HCT116 (cell line): Measurements from ENCODE around the gene ST6GALNAC5. TPM values are rescaled to one million over a fixed set of nuclear protein-coding genes. Genes with fewer than 3 reads are reported as not detected.
"Not testable (repeated sequence)": the region's sequence is repeated elsewhere in the genome, so short reads cannot be mapped to it uniquely, and the experiment has no call there.

Source experiments
- ATAC-seq: fragments of 200-7000 bp; cut with Tn5 transposase; 2 replicates; pipeline ENCODE4 v1.9.1; 2020; ENCODE audit warnings: mild to moderate bottlenecking, moderate library complexity
- BruUV-seq: library from RNA; stranded (reverse); fragments of 400-500 nt; replicated peaks from 2 replicates; lab custom pipeline; 2021; lab: Mats Ljungman, UMichigan
- CTCF ChIA-PET: fragments of 300-600 bp; sonication (Branson Sonifier 250); formaldehyde crosslinking; loops from one replicate; lab custom pipeline; 2021; ENCODE audit warnings: antibody characterized with exemption; lab: Charles Lee
- POLR2A ChIA-PET: fragments of 300-600, 350-600 bp; sonication (Branson Sonifier 250); formaldehyde crosslinking; loops from one replicate; lab custom pipeline; 2021; ENCODE audit warnings: antibody characterized with exemption; lab: Charles Lee
- RAD21 ChIA-PET, 2 experiments: fragments of 300-600 bp; sonication (Branson Sonifier 250); formaldehyde crosslinking; loops; one replicate each; lab custom pipeline; 2023; ENCODE audit warnings: low total read pairs in 2 of 2; ENCODE audit not compliant: uncharacterized antibody in 2 of 2, unreplicated experiment in 2 of 2, low non-redundant PET in 1 of 2; lab: Charles Lee
- DNase-seq: peaks from one replicate; pipeline ENCODE4 v3.0.0-alpha.2; 2010; ENCODE audit warnings: low read depth, low spot score
- H2AFZ ChIP-seq: fragments of 200-600 bp; shearing (Covaris generic), sonication (generic); 2 replicates; pipeline ENCODE4 v1.6.1; 2017; ENCODE audit warnings: low read depth, mixed run types, mixed read lengths, antibody characterized with exemption, low read length; ENCODE audit not compliant: poor library complexity, severe bottlenecking
- H3K27ac ChIP-seq: 2 replicates; pipeline ENCODE4 v1.5.1; 2012; ENCODE audit warnings: low read depth, low read length
- H3K27me3 ChIP-seq: fragments of 200-600 bp; sonication (generic); 2 replicates; pipeline ENCODE4 v1.6.1; 2016; ENCODE audit warnings: mixed run types, low read length, mixed read lengths; ENCODE audit not compliant: insufficient read depth
- H3K36me3 ChIP-seq, 2 experiments: fragments of 200-500 bp in 1 of 2; fragments of 200-600 bp in 1 of 2; sonication (Bioruptor generic) in 1 of 2; sonication (generic) in 1 of 2; 2 replicates each; pipeline versions ENCODE4 v1.5.1 to v1.6.1; 2014 to 2016; ENCODE audit warnings: low read length in 2 of 2, inconsistent platforms in 1 of 2, mixed read lengths in 1 of 2, mixed run types in 1 of 2; ENCODE audit not compliant: insufficient read depth in 2 of 2, control insufficient read depth in 1 of 2
- H3K4me1 ChIP-seq, 2 experiments: fragments of 200-600 bp in 1 of 2; sonication (generic) in 1 of 2; 2 replicates each; pipeline versions ENCODE4 v1.5.1 to v1.6.1; 2012 to 2017; ENCODE audit warnings: low read length in 2 of 2, inconsistent platforms in 1 of 2, mild to moderate bottlenecking in 1 of 2, mixed read lengths in 1 of 2, mixed run types in 1 of 2, moderate library complexity in 1 of 2; ENCODE audit not compliant: insufficient read depth in 2 of 2, control insufficient read depth in 1 of 2
- H3K4me2 ChIP-seq: fragments of 200-600 bp; sonication (generic); 2 replicates; pipeline ENCODE4 v1.6.1; 2017; ENCODE audit warnings: mixed run types, low read length, mixed read lengths
- H3K4me3 ChIP-seq, 2 experiments: fragments of 200-600 bp in 1 of 2; sonication (generic) in 1 of 2; replicated peaks in 1 of 2; 2 replicates each; pipeline ENCODE4 v1.5.1; 2011 to 2016; ENCODE audit warnings: low read length in 2 of 2, control low read depth in 1 of 2, low read depth in 1 of 2, mild to moderate bottlenecking in 1 of 2, mixed read lengths in 1 of 2, mixed run types in 1 of 2
- H3K79me2 ChIP-seq: fragments of 200-600 bp; sonication (generic); 2 replicates; pipeline ENCODE4 v1.6.1; 2017; ENCODE audit warnings: mild to moderate bottlenecking, mixed run types, low read length, moderate library complexity, mixed read lengths; ENCODE audit not compliant: insufficient read depth
- H3K9ac ChIP-seq: fragments of 200-600 bp; sonication (generic); 2 replicates; pipeline ENCODE4 v1.6.1; 2016; ENCODE audit warnings: low read length, mixed read lengths
- H3K9me2 ChIP-seq: fragments of 200-600 bp; sonication (generic), shearing (Covaris generic); 2 replicates; pipeline ENCODE4 v1.6.1; 2017; ENCODE audit warnings: mixed run types, mild to moderate bottlenecking, moderate library complexity; ENCODE audit not compliant: insufficient read depth
- H3K9me3 ChIP-seq, 2 experiments: fragments of 200-500 bp in 1 of 2; fragments of 200-600 bp in 1 of 2; sonication (Bioruptor generic) in 1 of 2; sonication (generic) in 1 of 2; 2 replicates each; pipeline ENCODE4 v1.6.1; 2014 to 2017; ENCODE audit warnings: low read length in 2 of 2, mixed read lengths in 2 of 2, inconsistent platforms in 1 of 2, low read depth in 1 of 2, mild to moderate bottlenecking in 1 of 2, mixed run types in 1 of 2, moderate library complexity in 1 of 2; ENCODE audit not compliant: control insufficient read depth in 1 of 2, insufficient read depth in 1 of 2
- H4K20me1 ChIP-seq: fragments of 200-600 bp; sonication (generic), shearing (Covaris generic); 2 replicates; pipeline ENCODE4 v1.6.1; 2017; ENCODE audit warnings: mixed run types, mild to moderate bottlenecking, moderate library complexity; ENCODE audit not compliant: insufficient read depth
- SRF ChIP-seq: IDR thresholded peaks from 2 replicates; pipeline ENCODE4 v1.6.1; 2012; ENCODE audit warnings: low read depth
- intact Hi-C: fragments of 100-400 bp; cut with micrococcal nuclease; formaldehyde crosslinking; loops from 2 replicates; pipeline ENCODE4 v1.10.0; 2022
- total RNA-seq: library from RNA; stranded (reverse); gene quantifications from one replicate; pipeline ENCODE4 v1.2.1, GENCODE V29; 2021; ENCODE audit not compliant: unreplicated experiment
- TF ChIP-seq, protein P1 (sequence below), 3 experiments: fragments of 200-600 bp in 1 of 3; sonication (generic) in 1 of 3; IDR thresholded peaks in 2 of 3; conservative IDR thresholded peaks in 1 of 3; 2 replicates each; pipeline ENCODE4 v1.5.1; 2012 to 2017; ENCODE audit warnings: low read depth in 2 of 3, low read length in 2 of 3, antibody characterized with exemption in 1 of 3, borderline replicate concordance in 1 of 3, control low read depth in 1 of 3, mild to moderate bottlenecking in 1 of 3, mixed read lengths in 1 of 3, mixed run types in 1 of 3, moderate library complexity in 1 of 3; ENCODE audit not compliant: insufficient read depth in 1 of 3

The ST6GALNAC5 gene
- total RNA-seq, 1 experiment from 2014 or later = 1.2 TPM

- ChIA-PET RAD21 (no interaction called here), CTCF (no interaction called here), POLR2A (no interaction called here)
- no peaks in the 10 kb centered on the region for H3K79me2 ChIP-seq
- H3K36me3 ChIP-seq = no peaks in the 10 kb centered on the region
- no peaks in the 10 kb centered on the region for H3K9me3 ChIP-seq
- no peaks in the 10 kb centered on the region for H3K9me2 ChIP-seq
- ATAC-seq (no peak), DNase-seq (no peak)
- H3K9ac ChIP-seq = no peak overlapping the region
- intact Hi-C loops = no loop called here
- no peaks in the 10 kb centered on the region for H3K4me1 ChIP-seq
- H3K4me3 ChIP-seq = no peak overlapping the region
- TF ChIP-seq SRF = no peak
- TF ChIP-seq, protein P1, sequence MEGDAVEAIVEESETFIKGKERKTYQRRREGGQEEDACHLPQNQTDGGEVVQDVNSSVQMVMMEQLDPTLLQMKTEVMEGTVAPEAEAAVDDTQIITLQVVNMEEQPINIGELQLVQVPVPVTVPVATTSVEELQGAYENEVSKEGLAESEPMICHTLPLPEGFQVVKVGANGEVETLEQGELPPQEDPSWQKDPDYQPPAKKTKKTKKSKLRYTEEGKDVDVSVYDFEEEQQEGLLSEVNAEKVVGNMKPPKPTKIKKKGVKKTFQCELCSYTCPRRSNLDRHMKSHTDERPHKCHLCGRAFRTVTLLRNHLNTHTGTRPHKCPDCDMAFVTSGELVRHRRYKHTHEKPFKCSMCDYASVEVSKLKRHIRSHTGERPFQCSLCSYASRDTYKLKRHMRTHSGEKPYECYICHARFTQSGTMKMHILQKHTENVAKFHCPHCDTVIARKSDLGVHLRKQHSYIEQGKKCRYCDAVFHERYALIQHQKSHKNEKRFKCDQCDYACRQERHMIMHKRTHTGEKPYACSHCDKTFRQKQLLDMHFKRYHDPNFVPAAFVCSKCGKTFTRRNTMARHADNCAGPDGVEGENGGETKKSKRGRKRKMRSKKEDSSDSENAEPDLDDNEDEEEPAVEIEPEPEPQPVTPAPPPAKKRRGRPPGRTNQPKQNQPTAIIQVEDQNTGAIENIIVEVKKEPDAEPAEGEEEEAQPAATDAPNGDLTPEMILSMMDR (IDR thresholded peaks at IDR 0.05 in 2 of 3, conservative IDR thresholded peaks at IDR 0.05 in 1 of 3; ENCODE audit: borderline replicate concordance in 1 of 3, insufficient read depth in 1 of 3, low read depth in 2 of 3, low read length in 2 of 3) = no peak
- H3K4me2 ChIP-seq = no peak overlapping the region
- no peak overlapping the region for H3K27ac ChIP-seq
- H4K20me1 ChIP-seq = no peaks in the 10 kb centered on the region
- no TSS peak for BruUV-seq
- H3K27me3 ChIP-seq = no peaks in the 10 kb centered on the region
- no peak overlapping the region for H2AFZ ChIP-seq
Observed at GRCh38 chr1:76876655-76877395, 9.5 kb downstream of the ST6GALNAC5 start.

DNA sequence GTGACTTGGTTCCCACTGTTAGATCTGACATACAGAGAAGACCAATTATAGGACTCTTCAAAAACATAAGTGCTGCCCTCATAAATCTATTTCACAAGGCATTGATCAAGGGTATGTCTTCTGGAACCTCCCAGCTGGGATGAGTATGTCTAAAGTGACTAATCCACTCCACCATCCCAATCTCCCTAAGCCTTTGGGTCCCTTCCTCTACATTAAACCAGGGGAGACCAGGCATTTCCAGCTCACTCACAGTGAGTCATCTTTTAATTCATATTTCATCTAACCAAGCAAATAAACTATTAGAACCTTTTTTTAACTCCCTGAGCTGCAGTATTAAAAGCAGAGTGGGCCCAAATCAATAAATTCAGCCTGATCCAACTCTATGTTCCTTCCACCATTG lies 11.7 kb downstream of the ST6GALNAC5 start:
- H3K4me1 ChIP-seq, H2AFZ ChIP-seq, CTCF ChIA-PET, ATAC-seq, RAD21 ChIA-PET, H3K9me2 ChIP-seq, H3K79me2 ChIP-seq, H3K4me3 ChIP-seq, H3K27me3 ChIP-seq, H4K20me1 ChIP-seq, H3K9me3 ChIP-seq, DNase-seq, H3K36me3 ChIP-seq, H3K4me2 ChIP-seq, BruUV-seq, intact Hi-C loops, H3K9ac ChIP-seq, H3K27ac ChIP-seq, POLR2A ChIA-PET: not testable (repeated sequence)
